AG04450 (cell line): ENCODE measurements around the gene ULBP3. TPM values are rescaled to one million over a fixed set of nuclear protein-coding genes. Genes with fewer than 3 reads are reported as not detected.
"Not testable (repeated sequence)": the region's sequence is repeated elsewhere in the genome, so short reads cannot be mapped to it uniquely, and the experiment has no call there.

Source experiments
- CTCF ChIA-PET: fragments of 300-600, 350-600 bp; formaldehyde crosslinking; extraction: SDS; loops from one replicate; lab custom pipeline; 2022; ENCODE audit warnings: antibody characterized with exemption, inconsistent platforms; lab: Charles Lee
- POLR2A ChIA-PET: fragments of 350-600 bp; formaldehyde crosslinking; extraction: SDS; loops from one replicate; lab custom pipeline; 2021; ENCODE audit warnings: antibody characterized with exemption, inconsistent platforms; lab: Yijun Ruan, JAX
- DNase-seq: peaks from one replicate; pipeline ENCODE4 v3.0.0-alpha.2; 2011; ENCODE audit warnings: low read depth, low spot score
- H3K27ac ChIP-seq: one replicate; pipeline ENCODE4 v1.5.1; 2012; ENCODE audit warnings: low read depth, low read length, control low read depth
- H3K27me3 ChIP-seq: one replicate; pipeline ENCODE4 v1.6.0; 2012; ENCODE audit warnings: low read length; ENCODE audit not compliant: control insufficient read depth, insufficient read depth
- H3K4me3 ChIP-seq: 2 replicates; pipeline ENCODE4 v1.5.1; 2011; ENCODE audit warnings: mild to moderate bottlenecking, low read depth, low read length, control low read depth
- H3K9me3 ChIP-seq: 2 replicates; pipeline ENCODE4 v1.5.1; 2012; ENCODE audit warnings: low read length; ENCODE audit not compliant: control insufficient read depth, insufficient read depth
- polyA plus RNA-seq: library from polyadenylated mRNA; depleted of rRNA; stranded (reverse); fragments of >200 nt; gene quantifications from 2 replicates; pipeline ENCODE4 v1.2.3, GENCODE V29; 2011
- TF ChIP-seq, protein P1 (sequence below): IDR thresholded peaks from 2 replicates; pipeline ENCODE4 v1.5.1; 2011; ENCODE audit warnings: low read depth, low read length, control low read depth, inconsistent platforms

The ULBP3 gene
- polyA plus RNA-seq, 1 experiment: 16.0 TPM

DNA sequence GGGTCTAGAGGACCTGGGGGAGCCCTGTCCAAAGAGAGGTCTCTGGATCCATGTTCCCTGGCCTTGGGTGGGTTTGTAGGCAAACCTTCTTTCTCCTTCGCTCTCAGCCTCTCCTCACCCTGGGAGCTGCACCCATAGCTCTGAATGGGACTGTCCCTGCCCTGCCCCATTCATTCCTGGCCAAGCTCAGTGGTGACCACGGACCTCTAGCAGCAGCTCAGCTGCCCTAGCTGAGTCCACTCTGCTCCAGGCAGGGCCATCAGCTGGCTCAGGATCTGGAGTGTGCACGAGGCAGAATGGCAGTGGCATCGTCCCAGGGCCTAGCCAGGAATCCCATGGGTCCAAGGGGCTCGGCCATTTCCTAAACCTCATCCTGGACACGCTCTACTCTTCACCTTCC is 5.3 kb downstream of the ULBP3 start:
- TF ChIP-seq, protein P1, sequence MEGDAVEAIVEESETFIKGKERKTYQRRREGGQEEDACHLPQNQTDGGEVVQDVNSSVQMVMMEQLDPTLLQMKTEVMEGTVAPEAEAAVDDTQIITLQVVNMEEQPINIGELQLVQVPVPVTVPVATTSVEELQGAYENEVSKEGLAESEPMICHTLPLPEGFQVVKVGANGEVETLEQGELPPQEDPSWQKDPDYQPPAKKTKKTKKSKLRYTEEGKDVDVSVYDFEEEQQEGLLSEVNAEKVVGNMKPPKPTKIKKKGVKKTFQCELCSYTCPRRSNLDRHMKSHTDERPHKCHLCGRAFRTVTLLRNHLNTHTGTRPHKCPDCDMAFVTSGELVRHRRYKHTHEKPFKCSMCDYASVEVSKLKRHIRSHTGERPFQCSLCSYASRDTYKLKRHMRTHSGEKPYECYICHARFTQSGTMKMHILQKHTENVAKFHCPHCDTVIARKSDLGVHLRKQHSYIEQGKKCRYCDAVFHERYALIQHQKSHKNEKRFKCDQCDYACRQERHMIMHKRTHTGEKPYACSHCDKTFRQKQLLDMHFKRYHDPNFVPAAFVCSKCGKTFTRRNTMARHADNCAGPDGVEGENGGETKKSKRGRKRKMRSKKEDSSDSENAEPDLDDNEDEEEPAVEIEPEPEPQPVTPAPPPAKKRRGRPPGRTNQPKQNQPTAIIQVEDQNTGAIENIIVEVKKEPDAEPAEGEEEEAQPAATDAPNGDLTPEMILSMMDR: no peak
- POLR2A ChIA-PET: interaction anchor here (0.7 kb wide), 1 partner anchor 9 kb away, joined by 6 read pairs; no protein-coding TSS in a partner anchor
- Histone ChIP-seq H3K4me3 (no peak overlapping the region), H3K27me3 (no peaks in the 10 kb centered on the region), H3K27ac (no peak overlapping the region), H3K9me3 (no peaks in the 10 kb centered on the region)
- DNase-seq: no peak
- CTCF ChIA-PET: interaction anchor here (0.6 kb wide), 1 partner anchor 353 kb away, joined by 4 read pairs; no protein-coding TSS in a partner anchor

- H3K4me3 ChIP-seq, H3K27me3 ChIP-seq, H3K27ac ChIP-seq, DNase-seq, H3K9me3 ChIP-seq, POLR2A ChIA-PET: not testable (repeated sequence)
- CTCF ChIA-PET: interaction anchor here (1.3 to 1.7 kb wide), 2 partner anchors 11 to 21 kb away, joined by 5 to 9 read pairs; no protein-coding TSS in a partner anchor
Observed at GRCh38 chr6:150059973-150060372, 8.9 kb downstream of the ULBP3 start.

- ChIA-PET POLR2A (no interaction called here), CTCF (interaction anchor here (1.3 to 1.7 kb wide), 2 partner anchors 12 to 22 kb away, joined by 5 to 9 read pairs; no protein-coding TSS in a partner anchor)
- H3K4me3 ChIP-seq: no peak overlapping the region
- H3K27ac ChIP-seq: no peak overlapping the region
- DNase-seq: no peak
- H3K9me3 ChIP-seq: no peaks in the 10 kb centered on the region
- H3K27me3 ChIP-seq: peaks cover 16% of the 10 kb centered on the region
- TF ChIP-seq, protein P1: no peak
Observed at GRCh38 chr6:150058986-150059385, 9.9 kb downstream of the ULBP3 start.

DNA sequence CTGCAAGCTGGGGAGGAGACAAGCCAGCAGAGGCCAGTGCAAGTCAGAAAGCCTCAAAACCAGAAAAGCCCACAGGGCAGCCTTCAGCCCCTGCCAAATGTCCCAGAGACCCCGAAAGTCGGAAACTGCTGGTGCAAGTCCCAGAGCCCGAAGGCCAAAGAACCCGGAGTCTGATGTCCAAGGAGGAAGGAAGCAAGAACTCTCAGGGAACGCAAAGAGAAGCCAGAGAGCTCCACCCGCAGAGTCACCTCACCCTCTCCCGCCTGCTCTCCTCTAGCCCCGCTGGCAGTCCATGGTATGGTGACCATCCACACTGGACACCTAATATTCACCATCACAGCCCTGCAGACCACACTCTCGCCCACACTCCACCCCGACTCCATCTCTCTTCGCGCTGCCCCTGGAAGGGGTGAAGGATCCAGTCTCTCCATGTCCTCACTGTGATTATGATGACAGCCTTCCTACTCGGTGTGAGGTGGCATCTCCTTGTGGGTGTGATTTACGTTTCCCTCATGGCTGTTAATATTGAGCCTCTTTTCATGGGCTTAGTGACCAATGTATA is 10.6 kb downstream of the ULBP3 start:
- no peak overlapping the region for H3K27ac ChIP-seq
- CTCF ChIA-PET: interaction anchor here (1.7 kb wide), 1 partner anchor 13 kb away, joined by 9 read pairs; no protein-coding TSS in a partner anchor
- peaks cover 21% of the 10 kb centered on the region for H3K27me3 ChIP-seq
- POLR2A ChIA-PET: no interaction called here
- no peak overlapping the region for H3K4me3 ChIP-seq
- TF ChIP-seq, protein P1: no peak
- DNase-seq: no peak
- H3K9me3 ChIP-seq: no peaks in the 10 kb centered on the region

DNA sequence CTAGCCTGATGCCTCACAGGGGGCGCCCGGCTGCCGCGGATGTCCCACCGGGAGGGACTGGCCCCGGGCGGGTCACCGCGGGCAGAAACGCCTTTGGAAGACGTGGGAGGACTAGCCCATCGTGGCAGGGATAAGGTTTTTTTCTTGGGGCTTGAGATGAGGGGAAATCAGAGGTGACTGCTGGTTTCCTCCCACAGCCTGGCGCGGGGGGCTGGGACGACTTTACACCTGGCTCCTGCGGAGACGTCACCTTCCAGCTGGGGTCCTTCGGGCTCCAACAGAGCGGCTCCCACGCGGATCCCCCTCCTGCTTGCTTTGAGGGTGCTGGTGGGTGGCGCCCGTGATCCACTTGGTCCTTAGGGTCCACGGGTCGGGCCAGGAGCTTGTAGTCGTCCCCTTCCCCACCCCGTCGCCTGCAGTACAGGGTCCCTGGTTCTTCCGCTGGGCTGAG is 11.4 kb downstream of the ULBP3 start:
- POLR2A ChIA-PET: no interaction called here
- TF ChIP-seq, protein P1: no peak
- no peak for DNase-seq
- no peak overlapping the region for H3K27ac ChIP-seq
- CTCF ChIA-PET: no interaction called here
- no peak overlapping the region for H3K4me3 ChIP-seq
- H3K27me3 ChIP-seq: peaks cover 24% of the 10 kb centered on the region
- no peaks in the 10 kb centered on the region for H3K9me3 ChIP-seq
